K562 (cell line): ENCODE measurements around the gene BSCL2.
A peak's percentile ranks its signal among the peaks of the same experiment; 100 is the strongest.

Source experiments
- ATF7 ChIP-seq: fragments of 450-650 bp; IDR thresholded peaks from 2 replicates; pipeline ENCODE4 v1.7.1; 2014; ENCODE audit warnings: mild to moderate bottlenecking, moderate library complexity
- FOS ChIP-seq: IDR thresholded peaks from 3 replicates; pipeline ENCODE4 v1.6.1; 2011; ENCODE audit not compliant: insufficient read length; ENCODE audit errors: extremely low read depth
- HES1 ChIP-seq: fragments of 450-650 bp; IDR thresholded peaks from 2 replicates; pipeline ENCODE4 v1.6.1; 2016; ENCODE audit warnings: low read depth, mild to moderate bottlenecking, moderate library complexity
- ZNF512 ChIP-seq: IDR thresholded peaks from 2 replicates; pipeline ENCODE4 v1.6.1; 2016; ENCODE audit warnings: missing genetic modification characterization, missing compliant biosample characterization

- TF ChIP-seq HES1 (no peak), ZNF512 (no peak), FOS (peak; percentile 51), ATF7 (no peak; the same call in 1 of the 2 replicates)
Measured at GRCh38 chr11:62665075-62665598, 42.1 kb downstream of the BSCL2 start, which contains the start of the genes C11orf98 and CSKMT.
